VCaP (cell line): Measurements from ENCODE around the gene CDH7.

ENCODE experiments used
- H3K27ac ChIP-seq: fragments of 450-650 bp; 2 replicates; pipeline ENCODE4 v1.5.1; 2017
- TF ChIP-seq, protein P1 (sequence below): fragments of 450-650 bp; conservative IDR thresholded peaks from 2 replicates; pipeline ENCODE4 v1.5.1; 2017; ENCODE audit warnings: mild to moderate bottlenecking, moderate library complexity

Gene CDH7

DNA sequence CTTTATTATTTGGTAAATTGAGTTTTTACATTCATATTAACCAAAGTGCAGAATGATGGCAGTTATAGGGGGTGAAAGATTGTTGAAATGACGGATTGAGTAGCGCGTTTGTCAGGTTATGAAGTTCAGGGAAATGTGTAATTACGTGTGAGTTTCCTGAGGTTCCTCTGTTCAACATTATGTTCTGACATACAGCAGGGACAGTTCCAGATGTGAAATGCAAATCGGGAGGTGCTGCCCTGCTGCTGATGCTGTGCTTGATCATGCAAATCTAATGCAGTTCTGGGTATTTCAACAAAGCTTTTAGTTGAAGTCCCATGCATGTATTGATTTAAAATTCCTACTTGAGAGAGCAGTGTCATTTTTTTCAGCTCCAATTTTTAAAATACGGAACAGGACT lies 57.9 kb downstream of the CDH7 start:
- TF ChIP-seq, protein P1, sequence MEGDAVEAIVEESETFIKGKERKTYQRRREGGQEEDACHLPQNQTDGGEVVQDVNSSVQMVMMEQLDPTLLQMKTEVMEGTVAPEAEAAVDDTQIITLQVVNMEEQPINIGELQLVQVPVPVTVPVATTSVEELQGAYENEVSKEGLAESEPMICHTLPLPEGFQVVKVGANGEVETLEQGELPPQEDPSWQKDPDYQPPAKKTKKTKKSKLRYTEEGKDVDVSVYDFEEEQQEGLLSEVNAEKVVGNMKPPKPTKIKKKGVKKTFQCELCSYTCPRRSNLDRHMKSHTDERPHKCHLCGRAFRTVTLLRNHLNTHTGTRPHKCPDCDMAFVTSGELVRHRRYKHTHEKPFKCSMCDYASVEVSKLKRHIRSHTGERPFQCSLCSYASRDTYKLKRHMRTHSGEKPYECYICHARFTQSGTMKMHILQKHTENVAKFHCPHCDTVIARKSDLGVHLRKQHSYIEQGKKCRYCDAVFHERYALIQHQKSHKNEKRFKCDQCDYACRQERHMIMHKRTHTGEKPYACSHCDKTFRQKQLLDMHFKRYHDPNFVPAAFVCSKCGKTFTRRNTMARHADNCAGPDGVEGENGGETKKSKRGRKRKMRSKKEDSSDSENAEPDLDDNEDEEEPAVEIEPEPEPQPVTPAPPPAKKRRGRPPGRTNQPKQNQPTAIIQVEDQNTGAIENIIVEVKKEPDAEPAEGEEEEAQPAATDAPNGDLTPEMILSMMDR: no peak
- H3K27ac ChIP-seq: no peak overlapping the region

DNA sequence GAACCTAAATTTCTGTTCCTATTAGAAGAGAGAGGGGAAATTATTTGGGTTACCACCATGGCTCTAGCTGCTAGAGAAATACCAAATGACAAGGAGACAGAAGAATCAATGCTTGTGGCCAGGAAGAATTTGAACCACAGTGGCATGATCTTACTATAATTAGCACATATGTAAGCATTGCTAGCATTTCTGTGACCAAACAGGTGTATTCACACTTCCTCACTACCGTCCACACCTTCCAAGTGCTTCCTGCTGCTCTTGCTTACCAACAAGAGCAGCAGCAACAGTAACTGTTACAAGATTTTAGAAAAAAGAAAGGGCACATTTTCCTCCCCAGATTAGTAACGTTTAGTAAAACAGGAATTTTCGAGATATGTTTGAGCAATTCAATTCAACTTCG lies 60.5 kb downstream of the CDH7 start:
- TF ChIP-seq, protein P1: no peak

DNA sequence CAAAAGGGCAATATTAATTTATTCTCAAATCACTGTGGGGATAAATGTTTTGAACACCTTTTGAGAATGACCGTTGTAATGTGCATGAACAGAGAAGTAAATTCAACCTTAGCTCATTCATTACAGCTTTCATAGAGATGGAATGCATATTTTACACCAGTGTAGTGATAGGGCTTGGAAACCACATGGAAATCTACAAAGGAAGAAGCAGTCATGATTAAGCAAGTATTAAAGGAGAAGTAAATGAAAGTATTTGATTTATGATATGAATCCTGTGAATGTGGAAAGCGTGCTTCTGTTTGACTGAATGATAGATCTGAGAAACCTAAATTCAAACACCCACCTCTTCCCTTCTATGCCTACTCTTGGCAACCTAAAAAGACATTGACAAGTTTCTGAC lies 64.7 kb downstream of the CDH7 start:
- no peak overlapping the region for H3K27ac ChIP-seq
- TF ChIP-seq, protein P1: no peak

More for the DNA sequence above, 60.5 kb downstream of the CDH7 start:
- no peak overlapping the region for H3K27ac ChIP-seq

DNA sequence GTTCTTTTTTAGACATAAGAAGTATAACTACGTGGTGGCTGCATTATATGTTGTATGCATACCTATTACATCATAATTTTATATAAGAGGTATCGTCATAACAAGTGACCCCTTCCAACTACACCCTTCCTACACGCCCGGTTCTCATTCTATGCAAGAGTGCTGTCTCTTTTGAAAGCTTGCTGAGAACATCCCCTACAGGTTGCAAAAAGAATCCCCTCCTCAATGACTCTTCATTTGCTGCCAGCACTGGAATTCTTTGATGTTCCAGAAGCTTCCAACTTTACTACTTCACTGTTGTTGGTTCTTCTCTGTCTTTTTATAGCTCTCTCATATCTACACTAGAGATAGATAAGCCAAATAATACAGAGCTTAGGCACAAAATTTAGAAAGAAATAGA lies 66.4 kb downstream of the CDH7 start:
- H3K27ac ChIP-seq: no peak overlapping the region
- TF ChIP-seq, protein P1: no peak

DNA sequence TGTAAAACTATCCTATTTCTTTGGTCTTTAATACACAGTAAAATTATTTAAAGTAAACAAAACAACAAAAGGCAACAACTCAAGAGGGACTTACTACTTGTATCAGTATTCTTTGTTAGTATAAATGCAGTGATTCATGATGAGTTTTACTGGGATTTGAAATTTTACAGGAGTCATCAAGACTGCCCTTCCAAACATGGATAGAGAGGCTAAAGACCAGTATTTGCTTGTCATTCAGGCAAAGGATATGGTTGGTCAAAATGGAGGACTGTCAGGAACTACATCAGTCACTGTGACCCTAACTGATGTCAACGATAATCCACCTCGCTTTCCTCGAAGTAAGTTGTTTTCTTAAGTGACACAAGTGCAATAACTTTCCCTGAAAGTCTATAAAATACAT lies 71.1 kb downstream of the CDH7 start:
- TF ChIP-seq, protein P1: no peak
- H3K27ac ChIP-seq: no peak overlapping the region

DNA sequence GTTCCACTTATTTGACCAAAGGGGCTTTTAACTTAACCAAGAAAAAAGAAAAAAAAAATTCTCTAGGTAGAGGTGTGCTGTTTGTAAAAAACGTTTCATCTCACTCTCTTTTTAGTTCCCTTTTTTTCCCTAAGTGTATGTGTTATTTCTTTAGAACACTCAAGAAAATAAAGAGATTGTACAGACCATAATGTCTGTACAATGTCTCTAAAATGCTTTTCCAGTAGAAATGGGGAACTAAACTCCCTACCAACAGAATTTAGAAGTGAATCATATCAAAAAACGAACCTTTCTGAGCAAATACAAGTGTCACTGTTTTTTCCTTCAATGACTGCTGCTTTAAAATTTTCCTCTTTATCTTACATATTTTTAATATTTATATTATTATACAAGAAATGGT lies 72.0 kb downstream of the CDH7 start:
- H3K27ac ChIP-seq: no peak overlapping the region
- TF ChIP-seq, protein P1: no peak

DNA sequence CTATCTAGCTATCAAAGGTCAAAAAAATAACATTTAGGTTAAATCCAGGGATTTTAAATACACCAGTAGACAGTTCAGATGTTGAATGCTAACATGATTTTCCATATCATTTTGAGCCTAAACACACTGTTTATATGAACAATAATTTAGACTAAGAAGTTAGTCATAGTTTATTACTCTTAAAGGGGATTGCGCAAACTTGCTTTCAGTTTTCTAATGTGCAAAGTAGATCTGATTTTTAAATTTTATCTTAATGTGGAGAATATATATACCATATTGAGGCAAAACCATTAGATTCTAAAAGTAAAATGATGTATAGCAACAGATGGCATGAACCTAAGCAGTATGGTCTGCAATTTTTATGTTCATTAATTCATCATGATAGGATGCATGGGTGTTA lies 76.6 kb downstream of the CDH7 start:
- TF ChIP-seq, protein P1: no peak
- no peak overlapping the region for H3K27ac ChIP-seq

DNA sequence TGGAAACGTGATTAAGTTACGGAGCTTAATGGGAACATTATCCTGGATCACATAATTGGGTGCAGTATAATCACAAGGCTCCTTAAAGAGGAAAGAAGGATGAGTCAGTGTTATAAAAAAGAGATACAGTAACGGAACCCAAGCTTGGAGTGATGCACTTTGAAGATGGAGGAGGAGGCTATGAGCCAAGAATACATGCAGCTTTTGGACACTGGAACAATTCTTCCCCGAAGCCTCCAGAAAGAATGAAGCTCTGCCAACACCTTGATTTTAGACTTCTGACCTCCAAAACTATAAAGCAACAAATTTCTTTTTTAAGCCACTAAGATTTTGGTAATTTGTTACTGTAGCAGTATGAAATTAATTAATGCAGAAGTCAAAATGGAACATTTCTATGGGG lies 85.1 kb downstream of the CDH7 start:
- no peak overlapping the region for H3K27ac ChIP-seq
- TF ChIP-seq, protein P1: no peak
